ENCODE measurements around the gene TBCD. TPM values are rescaled to one million over a fixed set of nuclear protein-coding genes. Genes with fewer than 3 reads are reported as not detected.

TBCD gene
- total and polyA plus RNA-seq, 9 of the 15 experiments (the other 6 are each of a cell fraction or from before 2014, with no cell fraction given) = 8.9 to 98.5 (median 28.0) TPM

- Histone ChIP-seq H3K9ac (ENCODE audit: insufficient read depth in 1 of 2, low read depth in 2 of 2, low read length in 2 of 2) (no peak overlapping the region), H3K36me3 (ENCODE audit: control insufficient read depth, insufficient read depth, low read length) (peaks cover 41% of the 10 kb centered on the region; the same call in 2 of the 3 replicates), H3K9me1 (ENCODE audit: control insufficient read depth, insufficient read depth, low read length) (peaks cover 3% of the 10 kb centered on the region), H2AFZ (ENCODE audit: low read depth, low read length) (no peak overlapping the region), H4K20me1 (replicated peaks; ENCODE audit: control insufficient read depth, insufficient read depth, low read length) (no peaks in the 10 kb centered on the region), H3K27me3 (ENCODE audit: control insufficient read depth in 2 of 2, insufficient read depth in 2 of 2, low read length in 2 of 2) (no peaks in the 10 kb centered on the region), H3K9me3 (replicated peaks; ENCODE audit: control insufficient read depth, insufficient read depth, low read depth, low read length) (no peaks in the 10 kb centered on the region), H3K4me1 (replicated peaks in 1 of 2; ENCODE audit: control insufficient read depth in 2 of 2, insufficient read depth in 2 of 2, low read length in 2 of 2) (peaks cover 5 to 28% of the 10 kb centered on the region in 2 experiments; a peak in 3 of 5 replicates), H3K4me2 (ENCODE audit: insufficient read depth, low read length) (no peak overlapping the region), H3K79me2 (ENCODE audit: control insufficient read depth, insufficient read depth, low read length) (no peaks in the 10 kb centered on the region), H3K4me3 (no peak overlapping the region), H3K27ac (ENCODE audit: extremely low read depth, low read depth, low read length) (no peak overlapping the region)
- DNase-seq (ENCODE audit: extremely low read depth in 1 of 4, low spot score in 3 of 4) = no peak
- no peak for FAIRE-seq
- CTCF ChIA-PET (ENCODE audit: low intra/inter-chr PET ratio) = no interaction called here
- BruUV-seq (replicated peaks) = no TSS peak
- in situ Hi-C loops (cut with MboI) = no loop called here
- POLR2A ChIA-PET = interaction anchor here (1.3 kb wide), 1 partner anchor 16 kb away, joined by 3 read pairs; no protein-coding TSS in a partner anchor
- intact Hi-C loops (cut with micrococcal nuclease) = loop anchor here (5.0 kb wide), 1 partner anchor 133 kb away; no protein-coding TSS in a partner anchor
- TF ChIP-seq TBL1XR1 (IDR thresholded peaks at IDR 0.05; ENCODE audit: low read length in 2 of 2) (no peak), ZNF143 (CRISPR knock-in tag; IDR thresholded peaks at IDR 0.05) (no peak), ZFX (CRISPR knock-in tag; IDR thresholded peaks at IDR 0.05) (no peak)
- ATAC-seq = no peak
- WGBS (ENCODE audit: insufficient coverage, low coverage, missing lambda C conversion rate) = 81% methylated on average over 11 of the region's 11 CpGs
These were observed 163.8 kb downstream of the TBCD start for GRCh38 chr17:82915757-82916027.

- ChIA-PET POLR2A (interaction anchor here (0.7 to 1.0 kb wide), 2 partner anchors 12 to 33 kb away, joined by 3 read pairs; no protein-coding TSS in a partner anchor), CTCF (ENCODE audit: low intra/inter-chr PET ratio) (no interaction called here)
- Histone ChIP-seq H4K20me1 (replicated peaks; ENCODE audit: control insufficient read depth, insufficient read depth, low read length) (no peaks in the 10 kb centered on the region), H3K4me1 (replicated peaks in 1 of 2; ENCODE audit: control insufficient read depth in 2 of 2, insufficient read depth in 2 of 2, low read length in 2 of 2) (peaks cover 0 to 10% of the 10 kb centered on the region in 2 experiments; a peak in 1 of 5 replicates), H3K36me3 (ENCODE audit: control insufficient read depth, insufficient read depth, low read length) (peaks cover 45% of the 10 kb centered on the region; the same call in 2 of the 3 replicates), H3K9me3 (replicated peaks; ENCODE audit: control insufficient read depth, insufficient read depth, low read depth, low read length) (no peaks in the 10 kb centered on the region), H3K4me2 (ENCODE audit: insufficient read depth, low read length) (no peak overlapping the region), H3K9me1 (ENCODE audit: control insufficient read depth, insufficient read depth, low read length) (peaks cover 3% of the 10 kb centered on the region), H3K27me3 (ENCODE audit: control insufficient read depth in 2 of 2, insufficient read depth in 2 of 2, low read length in 2 of 2) (no peaks in the 10 kb centered on the region), H3K9ac (ENCODE audit: insufficient read depth in 1 of 2, low read depth in 2 of 2, low read length in 2 of 2) (no peak overlapping the region), H3K79me2 (ENCODE audit: control insufficient read depth, insufficient read depth, low read length) (no peaks in the 10 kb centered on the region), H3K4me3 (no peak overlapping the region), H3K27ac (ENCODE audit: extremely low read depth, low read depth, low read length) (no peak overlapping the region), H2AFZ (ENCODE audit: low read depth, low read length) (no peak overlapping the region)
- intact Hi-C loops (cut with micrococcal nuclease) (loop anchor here (5.0 kb wide), 1 partner anchor 136 kb away; no protein-coding TSS in a partner anchor), in situ Hi-C loops (cut with MboI) (no loop called here)
- WGBS (ENCODE audit: insufficient coverage, low coverage, missing lambda C conversion rate) = 76% methylated on average over 19 of the region's 19 CpGs
- no TSS peak for BruUV-seq (replicated peaks)
- DNase-seq (ENCODE audit: extremely low read depth in 1 of 4, low spot score in 3 of 4) = peak; percentile 36 to 63 (median 52)
- peak; percentile 6 for FAIRE-seq
- peak; percentile 87 for ATAC-seq
- TF ChIP-seq SMC3 (conservative IDR thresholded peaks at IDR 0.05; ENCODE audit: insufficient read depth, low read depth, low read length) (0 out of 2 replicates have a peak, but pooled peaks have one; percentile 32), CTCFL (IDR thresholded peaks at IDR 0.05; ENCODE audit: borderline replicate concordance, insufficient read depth, low read depth, low read length, poor library complexity, severe bottlenecking) (peak; percentile 42), SNRNP70 (optimal IDR thresholded peaks at IDR 0.05; ENCODE audit: low read depth, low read length) (no peak), ZBTB33 (CRISPR knock-in tag; IDR thresholded peaks at IDR 0.05) (0 out of 2 replicates have a peak, but pooled peaks have one; percentile 25)
These were observed 166.0 kb downstream of the TBCD start for GRCh38 chr17:82917699-82918345.
